IPS-NIHi7 (cell line): ENCODE measurements around the gene ZIK1.
A peak's percentile ranks its signal among the peaks of the same experiment; 100 is the strongest.

Experiments used
- DNase-seq: peaks from one replicate; pipeline ENCODE4 v3.0.0; 2012; ENCODE audit warnings: mixed read lengths; ENCODE audit errors: extremely low spot score

The ZIK1 gene

DNA sequence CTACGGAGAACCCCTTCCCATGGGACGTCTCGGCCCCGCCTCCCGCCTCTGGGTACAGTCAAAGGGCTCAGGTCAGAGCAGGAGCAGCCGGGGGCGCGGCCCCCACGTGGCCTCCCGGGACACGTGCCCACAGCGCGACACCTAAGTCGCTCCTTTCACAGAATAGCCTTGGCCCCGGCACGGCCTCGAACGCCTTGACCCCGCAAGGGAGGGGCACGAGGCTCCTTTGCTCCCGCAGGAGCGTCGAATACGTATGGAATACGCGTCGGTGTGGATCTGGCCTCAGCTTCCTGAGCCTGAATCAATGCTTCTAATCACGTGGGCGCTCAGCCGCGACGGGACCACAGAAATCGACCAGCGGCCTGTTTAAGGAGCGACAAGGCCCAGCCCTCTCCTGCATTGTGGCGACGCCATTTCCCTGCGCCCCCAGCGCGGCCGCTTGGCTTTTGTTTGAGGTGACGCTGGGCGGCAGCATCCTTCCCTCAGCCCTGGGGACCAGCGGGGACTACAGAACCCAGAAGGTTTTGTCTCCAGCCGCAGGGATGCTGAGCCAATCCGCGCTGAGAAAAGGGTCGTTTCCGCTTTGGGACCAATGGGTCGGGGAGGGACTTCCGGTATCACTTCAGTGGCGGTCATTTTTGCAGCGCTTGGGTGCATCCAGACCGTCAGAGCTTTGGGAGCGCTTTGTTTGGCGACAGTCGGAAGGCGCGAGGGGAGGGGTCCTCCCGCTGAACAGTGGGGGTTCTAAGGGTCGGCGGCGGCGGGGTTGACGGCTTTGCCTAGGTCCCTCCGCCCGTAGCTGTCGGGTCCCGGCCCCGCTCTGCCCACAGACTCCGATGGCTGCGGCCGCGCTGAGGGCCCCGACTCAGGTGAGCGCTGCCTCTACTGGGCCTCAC lies at the start of gene ZIK1:
ZIK1 (plus strand) TSS at position 625 of the 896 bp plus-strand sequence; CDS start at position 837, 212 bp downstream.
- DNase-seq, result peak; percentile 99

DNA sequence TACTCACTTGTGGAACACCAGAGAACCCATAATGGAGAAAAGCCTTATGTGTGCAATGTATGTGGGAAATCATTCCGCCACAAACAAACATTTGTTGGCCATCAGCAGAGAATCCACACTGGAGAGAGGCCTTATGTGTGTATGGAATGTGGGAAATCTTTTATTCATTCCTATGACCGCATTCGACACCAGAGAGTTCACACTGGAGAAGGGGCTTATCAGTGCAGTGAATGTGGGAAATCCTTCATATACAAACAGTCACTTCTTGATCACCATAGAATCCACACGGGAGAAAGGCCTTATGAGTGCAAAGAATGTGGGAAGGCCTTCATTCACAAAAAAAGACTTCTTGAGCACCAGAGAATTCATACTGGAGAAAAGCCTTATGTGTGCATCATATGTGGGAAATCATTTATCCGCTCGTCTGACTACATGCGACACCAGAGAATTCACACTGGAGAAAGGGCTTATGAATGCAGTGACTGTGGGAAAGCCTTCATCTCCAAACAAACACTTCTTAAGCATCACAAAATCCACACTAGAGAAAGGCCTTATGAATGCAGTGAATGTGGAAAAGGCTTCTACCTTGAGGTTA lies 45.9 kb upstream of the ZIK1 start:
- no peak for DNase-seq

DNA sequence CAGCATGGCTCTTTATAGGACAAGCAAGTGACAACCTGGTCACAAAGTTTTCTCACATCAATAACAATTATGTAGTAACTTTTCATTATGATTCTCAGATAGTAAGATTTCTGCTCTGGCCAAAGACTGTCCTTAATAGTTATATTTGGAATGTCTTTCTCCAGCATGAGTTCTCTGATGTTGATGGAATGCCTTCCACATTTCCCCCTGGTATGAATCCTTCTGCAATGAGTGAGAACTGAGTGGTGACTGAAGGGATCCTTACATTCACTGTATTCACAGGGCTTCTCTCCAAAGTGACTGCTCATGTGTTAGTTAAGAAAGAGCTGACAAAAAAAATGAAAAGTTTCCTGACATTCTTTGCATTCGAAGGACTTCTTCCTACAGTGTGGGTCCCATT lies 37.4 kb upstream of the ZIK1 start:
- no peak for DNase-seq

GRCh38 chr19:57552432-57552831 lies 31.5 kb upstream of the ZIK1 start:
- DNase-seq, result no peak

DNA sequence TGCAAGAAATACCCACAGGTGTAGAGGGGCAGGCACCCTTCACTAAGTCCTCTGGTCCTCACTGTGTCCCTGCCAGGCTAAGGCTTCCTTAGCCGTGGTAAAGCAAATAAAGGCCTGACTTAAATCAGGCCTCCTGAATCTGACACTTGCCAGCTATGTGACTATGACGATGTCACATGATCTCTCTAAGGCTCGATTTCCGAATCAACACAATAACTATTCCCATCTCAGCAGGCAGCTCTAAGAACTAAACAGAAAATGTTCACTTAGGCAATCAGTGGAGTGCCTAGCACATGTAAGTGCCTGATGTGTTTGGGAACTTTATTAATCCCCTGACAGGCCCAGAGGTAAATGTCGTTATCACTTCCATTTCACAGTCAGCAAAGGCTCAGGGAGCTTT lies 26.3 kb upstream of the ZIK1 start:
- no peak for DNase-seq

- peak; percentile 27 for DNase-seq
These were observed 25.4 kb upstream of the ZIK1 start for GRCh38 chr19:57558525-57558924.

DNA sequence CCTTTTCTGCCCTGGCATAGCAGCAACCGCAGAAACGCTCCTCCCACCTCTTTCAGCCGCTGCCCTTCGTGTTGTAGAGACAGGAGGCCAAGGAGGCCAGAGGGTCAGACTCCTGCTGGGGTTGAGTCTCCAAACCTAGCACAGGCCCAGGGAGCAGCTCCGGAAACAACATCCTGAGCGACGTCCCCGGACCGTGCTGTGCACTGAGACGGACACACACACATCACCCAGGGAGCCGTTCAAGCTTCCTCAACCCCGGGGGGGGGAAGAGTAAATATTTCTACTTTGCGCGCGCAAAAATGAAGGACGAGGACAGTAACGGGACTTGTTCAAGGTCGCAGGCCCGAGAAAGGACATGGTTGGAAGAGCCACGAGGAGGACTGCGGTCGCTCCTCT lies 24.9 kb upstream of the ZIK1 start:
- DNase-seq, result peak; percentile 58

DNA sequence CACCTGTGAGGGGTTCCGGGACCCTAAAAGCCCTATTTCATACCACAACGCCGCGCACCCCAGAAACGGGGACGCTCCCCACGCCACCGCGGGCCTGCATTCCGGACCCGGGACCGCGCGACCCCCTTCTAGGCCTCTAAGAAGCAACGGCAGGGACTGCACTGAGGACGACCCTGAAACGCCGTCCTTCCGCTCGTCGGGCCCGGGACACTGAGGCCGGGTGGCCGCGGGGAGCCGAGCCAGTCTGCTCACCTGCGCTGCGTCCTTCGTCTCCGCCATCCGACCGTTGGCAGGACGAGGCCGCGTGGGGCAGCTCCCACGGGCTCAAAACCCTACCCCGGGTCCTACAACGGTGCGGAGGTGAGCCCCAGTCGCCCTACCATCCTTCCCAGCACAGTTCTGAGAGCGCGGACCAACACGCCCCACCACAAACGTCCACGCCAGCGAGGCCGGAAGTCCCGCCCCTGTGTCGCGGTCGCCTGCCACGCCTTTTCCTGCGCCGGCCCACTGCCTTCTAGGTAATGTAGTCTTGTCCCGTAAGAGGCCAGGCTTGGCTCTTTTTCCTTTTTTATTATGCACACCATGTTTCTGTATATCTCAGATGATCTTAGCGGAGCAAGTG lies 24.4 kb upstream of the ZIK1 start, which contains the start of gene ZNF550:
ZNF550 (minus strand) TSS at position 460 of the 622 bp plus-strand sequence; CDS start at position 279, 181 bp downstream.
- peak; percentile 96 for DNase-seq

- DNase-seq, result no peak
These were observed 23.9 kb upstream of the ZIK1 start for GRCh38 chr19:57560049-57560491.

DNA sequence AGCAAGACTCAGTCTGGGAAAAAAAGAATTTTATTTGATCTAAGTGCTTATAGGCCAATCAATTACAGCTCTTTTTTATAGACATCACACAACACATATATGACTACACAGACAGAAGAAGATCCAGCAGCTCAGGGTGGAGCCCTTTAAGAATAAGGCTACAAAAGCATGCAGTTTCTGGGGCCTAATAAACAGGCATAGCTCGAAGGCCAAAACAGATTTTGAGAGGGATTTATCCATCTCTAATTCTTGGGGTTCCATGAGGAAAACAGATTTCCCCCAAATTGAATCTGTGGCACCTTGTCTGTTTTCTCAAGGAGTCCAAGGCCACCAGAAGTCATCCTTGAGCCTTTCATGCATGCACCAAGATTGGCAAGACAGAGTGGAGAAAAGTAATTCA lies 20.4 kb upstream of the ZIK1 start:
- no peak for DNase-seq

DNA sequence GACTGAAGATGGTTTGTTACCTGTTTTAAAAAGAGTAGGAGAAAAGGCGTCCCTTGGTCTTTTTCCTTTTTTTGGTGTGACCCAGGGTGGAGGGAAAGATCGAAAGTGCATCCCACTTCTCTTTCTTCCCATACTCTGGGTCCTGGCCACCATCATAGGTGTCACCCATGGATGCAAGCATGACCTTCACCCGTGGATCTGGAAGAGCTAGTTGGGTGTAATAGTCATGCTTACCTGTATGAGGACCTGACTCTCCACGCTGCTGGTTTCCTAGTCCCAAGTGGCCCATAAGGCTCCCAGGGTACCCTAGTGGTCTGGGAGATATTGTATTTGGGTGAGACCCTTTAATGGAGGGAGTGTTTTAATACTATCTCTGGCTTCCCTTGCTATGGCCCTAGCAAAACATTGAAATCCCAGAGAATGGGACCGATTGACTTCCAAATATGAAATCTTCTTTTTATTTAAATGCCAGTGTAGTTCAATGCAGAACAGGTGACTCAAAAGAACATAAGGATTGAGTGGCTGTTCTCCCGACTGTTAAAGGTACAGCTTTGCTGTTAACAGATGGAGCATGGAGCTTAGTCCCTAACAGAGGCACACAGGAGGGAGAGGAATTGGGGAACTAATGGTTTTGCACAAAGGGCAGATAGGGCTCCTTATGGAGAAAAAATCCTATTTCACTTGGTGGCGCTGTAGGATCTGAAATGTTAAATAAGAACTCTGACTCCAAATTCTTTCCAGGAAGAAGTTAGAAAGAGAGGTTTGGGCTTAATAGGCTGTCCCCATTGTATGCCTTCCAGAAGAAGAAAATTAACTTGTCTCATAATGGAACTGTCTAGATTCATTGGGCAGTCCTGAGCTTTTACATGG lies 17.3 kb upstream of the ZIK1 start:
- no peak for DNase-seq

- no peak for DNase-seq
These were observed 13.2 kb upstream of the ZIK1 start for GRCh38 chr19:57570707-57571106.

DNA sequence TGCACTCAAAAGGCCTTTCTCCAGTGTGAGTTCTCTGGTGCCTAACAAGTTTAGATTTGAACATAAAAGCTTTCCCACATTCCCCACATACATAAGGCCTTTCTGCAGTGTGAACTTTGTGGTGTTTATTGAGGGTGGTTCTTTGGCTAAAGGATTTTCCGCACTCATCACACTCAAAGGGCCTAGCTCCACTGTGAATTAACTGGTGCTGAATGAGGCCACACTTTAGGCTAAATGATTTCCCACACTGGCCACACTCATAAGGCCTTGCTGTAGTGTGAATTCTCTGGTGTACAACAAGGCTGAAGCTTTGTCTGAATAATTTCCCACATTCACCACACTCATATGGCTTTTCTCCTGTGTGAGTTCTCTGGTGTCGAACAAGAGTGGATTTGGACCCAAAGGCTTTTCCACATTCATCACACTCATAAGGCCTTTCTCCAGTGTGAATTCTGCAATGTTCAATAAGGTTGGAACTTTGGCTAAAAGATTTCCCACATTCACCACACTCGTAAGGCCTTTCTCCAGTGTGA lies 11.5 kb upstream of the ZIK1 start:
- no peak for DNase-seq

GRCh38 chr19:57576661-57577060 lies 7.3 kb upstream of the ZIK1 start:
- DNase-seq, result no peak

DNA sequence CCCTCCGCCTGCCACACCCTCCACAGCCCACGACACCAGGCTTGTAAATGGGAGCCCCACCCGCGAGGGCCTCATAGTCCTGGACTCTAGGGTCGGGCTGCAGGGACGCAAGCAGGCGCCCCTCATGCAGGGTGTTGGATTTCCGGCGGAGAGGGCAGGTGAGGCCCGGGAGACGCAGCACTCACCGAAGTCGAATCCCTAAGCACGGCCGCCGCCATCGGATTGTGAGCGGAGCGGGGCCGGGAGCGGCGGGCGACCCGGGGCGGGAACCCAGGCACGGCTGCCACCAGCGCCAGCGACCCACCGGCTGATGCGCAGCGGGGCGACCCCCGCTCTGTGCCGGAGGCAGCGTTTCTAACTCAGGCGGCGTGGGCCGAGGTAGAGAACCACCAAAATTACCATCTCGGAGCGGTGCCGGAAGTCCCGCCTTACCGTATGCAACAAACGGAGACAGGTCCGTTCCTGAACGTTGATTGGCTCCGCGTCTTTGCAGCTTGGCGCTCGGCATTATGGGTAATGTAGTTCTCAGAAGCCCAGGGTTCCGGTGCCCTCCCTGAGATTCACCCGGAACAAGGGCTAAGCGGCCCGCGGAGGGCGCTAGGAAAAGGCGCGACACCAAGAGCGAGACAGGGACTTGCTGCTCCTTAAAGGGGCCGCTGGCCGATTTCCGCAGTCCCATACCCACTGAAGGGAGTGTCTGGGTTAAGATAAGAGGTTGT lies 5.3 kb upstream of the ZIK1 start, which contains the start of gene ZNF416:
ZNF416 (minus strand) TSS at position 425 of the 719 bp plus-strand sequence; CDS start at position 218, 207 bp downstream.
- DNase-seq, result peak; percentile 99

DNA sequence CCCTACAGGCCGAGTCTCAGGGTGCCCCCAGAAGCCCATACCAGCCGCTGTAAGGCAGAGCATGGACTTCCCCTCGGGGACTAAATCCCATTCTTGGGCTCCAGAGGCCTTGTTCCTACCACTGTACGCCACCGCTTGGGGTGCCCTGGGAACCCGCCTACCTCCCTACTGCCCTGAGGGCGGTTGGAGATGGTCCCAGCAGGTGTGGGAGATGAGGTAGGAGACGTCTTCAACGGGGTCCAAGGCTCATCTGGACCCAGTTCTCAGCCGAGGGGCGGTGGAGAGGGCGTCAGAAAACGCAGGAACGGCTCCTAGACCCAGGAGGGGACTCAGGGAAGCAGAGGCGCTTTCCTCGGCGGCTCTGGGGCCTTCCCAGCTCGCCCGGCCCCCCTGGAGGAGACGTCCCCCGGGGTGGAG lies 833 bp upstream of the ZIK1 start:
- DNase-seq, result no peak

DNA sequence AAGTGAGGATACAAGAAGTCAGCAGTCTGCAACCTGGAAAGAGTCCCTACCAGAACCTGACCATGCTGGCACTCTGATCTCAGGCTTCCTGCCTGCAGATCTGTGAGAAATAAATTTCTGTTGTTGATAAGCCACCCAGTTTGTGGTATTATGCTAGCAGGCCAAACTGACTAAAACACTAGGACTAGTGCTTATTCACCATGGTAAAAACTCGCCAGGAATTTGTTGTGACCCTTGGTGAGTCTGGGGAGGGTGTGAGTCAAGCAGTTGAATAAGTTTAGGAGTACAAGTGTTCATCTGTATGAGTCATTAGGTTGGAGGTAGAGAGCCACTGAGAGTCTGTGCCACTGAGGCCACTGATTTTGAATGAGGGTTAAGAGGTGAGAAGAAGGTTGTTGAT lies 3.6 kb downstream of the ZIK1 start:
- DNase-seq, result no peak

DNA sequence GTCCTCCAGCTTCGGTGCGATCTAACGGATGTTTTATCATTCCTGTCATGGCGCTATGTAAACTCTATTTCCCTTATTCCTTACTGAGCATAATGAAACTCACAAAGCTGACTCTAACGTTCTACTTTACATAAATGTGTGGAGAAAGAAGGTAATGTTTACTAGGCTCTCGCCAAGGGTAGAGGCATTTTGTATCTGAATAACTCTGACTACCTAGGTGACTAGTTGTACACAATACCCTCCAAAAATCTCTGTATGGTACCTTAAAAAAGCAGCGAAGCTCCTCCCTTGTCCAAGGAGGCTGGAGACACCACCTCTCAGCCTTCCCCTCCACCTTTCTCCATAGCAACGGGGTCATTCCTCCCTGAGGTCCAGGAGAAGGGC lies 15.4 kb downstream of the ZIK1 start:
- no peak for DNase-seq

DNA sequence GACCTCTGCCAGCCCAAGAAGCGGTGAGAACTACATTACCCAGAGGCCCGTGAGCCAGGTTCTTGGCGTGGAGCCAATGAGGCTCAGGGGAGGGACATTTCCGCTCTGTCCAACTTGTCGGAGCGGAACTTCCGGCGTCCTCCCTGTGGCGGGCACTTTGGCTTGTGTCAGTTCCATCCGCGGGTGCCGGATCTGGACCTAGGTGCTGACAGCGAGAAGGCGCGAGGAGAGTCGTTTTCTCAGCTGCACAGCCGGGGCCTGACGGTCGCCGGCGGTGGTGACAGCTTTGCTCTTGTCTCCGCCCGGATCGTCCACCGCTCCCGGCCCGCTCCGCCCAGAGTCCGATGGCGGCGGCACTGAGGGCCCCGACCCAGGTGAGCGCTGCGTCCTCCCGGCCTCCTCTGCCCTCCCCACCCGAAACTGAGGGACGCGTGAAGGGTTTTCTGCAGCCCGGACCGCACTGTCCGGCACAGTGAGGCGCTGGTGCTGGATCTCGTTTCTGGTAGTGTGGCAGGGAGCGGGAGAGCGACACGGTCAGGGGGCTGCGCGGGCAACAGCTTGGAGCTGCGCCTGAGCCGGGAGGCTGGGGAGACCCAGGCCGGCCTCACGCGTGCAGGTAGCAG lies 15.9 kb downstream of the ZIK1 start, which contains the start of gene ZNF530:
ZNF530 (plus strand) TSS at position 125 of the 623 bp plus-strand sequence. CDS start 4,461 bp downstream, outside the sequence.
- DNase-seq, result peak; percentile 96

- no peak for DNase-seq
These were observed 23.0 kb downstream of the ZIK1 start for GRCh38 chr19:57606931-57607330.
